Measurements from ENCODE around the gene CNTNAP2.

The CNTNAP2 gene

DNA sequence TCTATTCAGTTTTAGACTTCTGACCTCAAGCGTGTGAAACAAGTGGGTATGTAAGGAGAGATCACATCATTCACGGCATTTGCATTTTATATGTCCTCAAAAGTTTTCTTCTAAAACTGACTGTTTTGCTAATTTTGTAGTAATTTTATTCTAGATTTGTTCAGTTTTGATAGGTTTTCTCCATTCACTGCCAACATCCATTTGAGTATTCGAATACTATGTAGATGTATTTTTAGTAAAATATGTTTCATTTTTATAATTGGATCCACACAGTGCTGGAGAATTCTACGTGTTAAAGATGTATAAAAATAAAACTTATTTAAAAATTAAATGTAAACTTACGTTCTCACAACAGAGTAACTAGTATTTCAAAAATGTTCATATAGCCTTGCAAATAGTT, 503.0 kb downstream of the CNTNAP2 start:
- Histone ChIP-seq H3K9me3 (no peaks in the 10 kb centered on the region), H3K27me3 (no peaks in the 10 kb centered on the region), H3K36me3 (no peaks in the 10 kb centered on the region), H3K4me3 (ENCODE audit: low read depth, low read length) (no peak overlapping the region), H3K4me1 (no peaks in the 10 kb centered on the region)
- no peak for DNase-seq
- TF ChIP-seq, protein P1, sequence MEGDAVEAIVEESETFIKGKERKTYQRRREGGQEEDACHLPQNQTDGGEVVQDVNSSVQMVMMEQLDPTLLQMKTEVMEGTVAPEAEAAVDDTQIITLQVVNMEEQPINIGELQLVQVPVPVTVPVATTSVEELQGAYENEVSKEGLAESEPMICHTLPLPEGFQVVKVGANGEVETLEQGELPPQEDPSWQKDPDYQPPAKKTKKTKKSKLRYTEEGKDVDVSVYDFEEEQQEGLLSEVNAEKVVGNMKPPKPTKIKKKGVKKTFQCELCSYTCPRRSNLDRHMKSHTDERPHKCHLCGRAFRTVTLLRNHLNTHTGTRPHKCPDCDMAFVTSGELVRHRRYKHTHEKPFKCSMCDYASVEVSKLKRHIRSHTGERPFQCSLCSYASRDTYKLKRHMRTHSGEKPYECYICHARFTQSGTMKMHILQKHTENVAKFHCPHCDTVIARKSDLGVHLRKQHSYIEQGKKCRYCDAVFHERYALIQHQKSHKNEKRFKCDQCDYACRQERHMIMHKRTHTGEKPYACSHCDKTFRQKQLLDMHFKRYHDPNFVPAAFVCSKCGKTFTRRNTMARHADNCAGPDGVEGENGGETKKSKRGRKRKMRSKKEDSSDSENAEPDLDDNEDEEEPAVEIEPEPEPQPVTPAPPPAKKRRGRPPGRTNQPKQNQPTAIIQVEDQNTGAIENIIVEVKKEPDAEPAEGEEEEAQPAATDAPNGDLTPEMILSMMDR (IDR thresholded peaks at IDR 0.05; ENCODE audit: low read depth, low read length) = no peak

DNA sequence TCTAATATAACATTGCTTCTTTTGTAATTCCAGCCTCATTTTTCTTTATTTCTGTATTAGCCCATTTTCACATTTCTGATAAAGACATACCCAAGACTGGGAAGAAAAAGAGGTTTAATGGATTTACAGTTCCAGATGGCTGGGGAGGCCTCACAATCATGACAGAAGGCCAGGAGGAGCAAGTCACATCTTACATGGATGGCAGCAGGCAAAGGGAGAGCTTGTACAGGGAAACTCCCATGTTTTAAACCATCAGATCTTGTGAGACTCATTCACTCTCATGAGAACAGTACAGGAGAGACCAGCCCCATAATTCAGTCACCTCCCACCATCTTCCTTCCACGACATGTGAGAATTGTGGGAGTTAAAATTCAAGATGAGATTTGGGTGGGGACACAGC, 510.3 kb downstream of the CNTNAP2 start:
- DNase-seq = no peak
- no peaks in the 10 kb centered on the region for H3K27me3 ChIP-seq
- H3K36me3 ChIP-seq = no peaks in the 10 kb centered on the region
- TF ChIP-seq, protein P1 (IDR thresholded peaks at IDR 0.05; ENCODE audit: low read depth, low read length) = no peak
- H3K4me1 ChIP-seq = no peaks in the 10 kb centered on the region
- H3K4me3 ChIP-seq (ENCODE audit: low read depth, low read length) = no peak overlapping the region
- no peaks in the 10 kb centered on the region; the same call in 1 of the 2 replicates for H3K9me3 ChIP-seq

DNA sequence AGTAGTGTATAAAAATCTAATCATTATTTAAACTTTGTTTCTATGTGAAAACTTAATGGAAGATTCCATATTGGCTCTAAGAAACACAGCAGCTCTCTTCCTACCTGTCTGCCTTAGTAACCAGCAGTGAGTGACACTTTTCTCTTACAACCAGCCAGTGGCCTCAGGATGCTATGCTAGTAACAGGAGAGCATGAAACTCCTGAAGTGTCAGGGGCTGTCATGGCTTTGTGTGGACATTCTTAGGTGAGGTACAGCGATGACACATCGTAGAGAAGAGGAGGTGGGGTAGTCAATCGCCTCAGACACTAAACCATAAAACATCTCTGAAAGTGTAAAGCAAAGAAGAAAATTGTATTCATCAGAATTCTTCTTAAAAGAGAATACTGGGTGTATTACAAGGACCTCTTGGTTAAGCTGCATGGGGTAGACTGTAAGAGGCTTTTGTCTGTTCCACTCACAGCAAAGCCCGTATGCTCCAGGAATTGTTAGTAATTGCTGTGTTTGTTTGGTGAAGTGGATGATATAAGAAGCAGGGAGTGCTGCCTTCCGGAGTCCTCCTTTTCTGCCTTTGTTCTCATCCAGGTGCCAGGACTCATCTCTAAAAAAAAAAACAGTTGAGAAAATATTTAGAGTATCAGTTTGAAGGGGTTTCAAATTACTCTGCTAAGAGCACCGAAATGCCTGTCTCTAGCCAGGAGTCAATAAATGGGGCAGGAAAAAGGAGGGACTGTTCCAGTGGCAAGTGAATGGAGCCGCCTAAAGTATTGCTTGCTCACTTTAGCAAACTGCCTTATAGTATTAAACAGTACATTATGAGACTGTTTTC, 518.8 kb downstream of the CNTNAP2 start:
- no peak overlapping the region for H3K4me3 ChIP-seq (ENCODE audit: low read depth, low read length)
- H3K36me3 ChIP-seq = no peaks in the 10 kb centered on the region
- no peaks in the 10 kb centered on the region for H3K4me1 ChIP-seq
- no peak for DNase-seq
- TF ChIP-seq, protein P1 (IDR thresholded peaks at IDR 0.05; ENCODE audit: low read depth, low read length) = no peak
- H3K27me3 ChIP-seq = no peaks in the 10 kb centered on the region
- no peaks in the 10 kb centered on the region; the same call in 1 of the 2 replicates for H3K9me3 ChIP-seq

DNA sequence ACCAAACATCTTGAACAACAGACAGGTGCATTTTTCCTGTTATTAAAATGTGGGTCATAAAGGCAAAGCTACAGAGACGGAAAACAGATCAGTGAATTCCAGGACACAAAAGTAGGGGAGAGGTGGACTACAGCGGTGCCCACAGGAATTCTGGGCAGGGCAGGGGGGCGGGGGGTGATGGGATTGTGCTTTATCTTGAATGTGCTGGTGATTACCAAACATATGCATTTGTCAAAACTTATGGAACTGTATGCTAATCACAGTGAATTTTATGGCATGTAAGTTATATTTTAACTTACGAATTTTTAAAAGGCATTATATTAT, 519.4 kb downstream of the CNTNAP2 start:
- H3K36me3 ChIP-seq = no peaks in the 10 kb centered on the region
- no peaks in the 10 kb centered on the region for H3K4me1 ChIP-seq
- TF ChIP-seq, protein P1 (IDR thresholded peaks at IDR 0.05; ENCODE audit: low read depth, low read length) = no peak
- no peaks in the 10 kb centered on the region; the same call in 1 of the 2 replicates for H3K9me3 ChIP-seq
- H3K27me3 ChIP-seq = no peaks in the 10 kb centered on the region
- no peak overlapping the region for H3K4me3 ChIP-seq (ENCODE audit: low read depth, low read length)
- no peak for DNase-seq

DNA sequence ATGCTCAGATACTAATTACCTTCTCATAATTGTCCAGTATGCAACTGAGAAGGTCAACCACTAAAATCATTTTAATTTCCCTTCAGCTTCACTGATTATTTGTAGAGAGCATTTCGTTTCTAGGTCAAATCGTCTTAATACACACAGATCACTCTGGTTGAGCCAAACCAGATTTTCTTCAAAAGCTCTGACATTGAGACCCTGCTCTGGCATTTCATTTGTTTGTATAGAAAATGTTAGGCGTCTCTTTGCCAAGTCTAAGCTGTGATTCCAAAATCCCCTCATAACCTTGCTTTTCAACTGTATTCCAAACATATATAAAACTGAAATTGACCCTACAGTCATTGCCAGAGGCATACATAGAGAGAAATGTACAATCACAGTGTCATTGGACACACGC, 520.0 kb downstream of the CNTNAP2 start:
- H3K4me3 ChIP-seq (ENCODE audit: low read depth, low read length) = no peak overlapping the region
- H3K9me3 ChIP-seq = no peaks in the 10 kb centered on the region; the same call in 1 of the 2 replicates
- TF ChIP-seq, protein P1 (IDR thresholded peaks at IDR 0.05; ENCODE audit: low read depth, low read length) = no peak
- no peak for DNase-seq
- H3K36me3 ChIP-seq = no peaks in the 10 kb centered on the region
- H3K27me3 ChIP-seq = no peaks in the 10 kb centered on the region
- no peaks in the 10 kb centered on the region for H3K4me1 ChIP-seq

DNA sequence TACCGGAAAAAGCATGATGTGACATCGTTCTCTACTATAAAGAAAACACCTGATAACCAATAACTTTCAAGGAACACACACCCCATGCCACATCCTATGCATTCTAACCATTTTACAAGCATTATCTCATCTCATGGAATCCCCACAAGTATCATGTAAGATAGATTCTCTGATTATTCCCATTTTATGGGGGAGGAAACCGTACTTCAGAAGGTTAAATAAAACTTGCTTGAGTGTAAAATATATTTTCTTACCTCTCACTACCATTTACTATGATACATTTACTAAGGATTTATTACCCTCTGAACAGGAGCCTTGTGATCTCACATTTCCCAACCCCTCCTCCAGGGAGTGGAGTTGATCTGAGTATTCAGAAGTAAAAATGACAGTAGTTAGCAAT, 522.7 kb downstream of the CNTNAP2 start:
- H3K36me3 ChIP-seq = no peaks in the 10 kb centered on the region
- H3K4me1 ChIP-seq = no peaks in the 10 kb centered on the region
- H3K4me3 ChIP-seq (ENCODE audit: low read depth, low read length) = no peak overlapping the region
- TF ChIP-seq, protein P1 (IDR thresholded peaks at IDR 0.05; ENCODE audit: low read depth, low read length) = no peak
- DNase-seq = no peak
- H3K9me3 ChIP-seq = no peaks in the 10 kb centered on the region; the same call in 1 of the 2 replicates
- H3K27me3 ChIP-seq = no peaks in the 10 kb centered on the region
